Astrocyte (in vitro differentiated cells and primary cell): ENCODE results near the gene PPIAL4G.
"Not testable (repeated sequence)": the region's sequence is repeated elsewhere in the genome, so short reads cannot be mapped to it uniquely, and the experiment has no call there.

Experiments used
- CTCF ChIP-seq: IDR thresholded peaks from 2 replicates; pipeline ENCODE4 v1.5.1; 2011; ENCODE audit warnings: low read depth, mild to moderate bottlenecking, inconsistent platforms, low read length, moderate library complexity; ENCODE audit not compliant: insufficient read depth
- EZH2 ChIP-seq: IDR thresholded peaks from 2 replicates; pipeline ENCODE4 v1.6.1; 2012; ENCODE audit warnings: mild to moderate bottlenecking, low read length, inconsistent platforms; ENCODE audit not compliant: insufficient read depth

- not testable (repeated sequence) for TF ChIP-seq CTCF, EZH2
Observed at GRCh38 chr1:148493933-148494332, 10.8 kb upstream of the PPIAL4G start.
